Peyer's patch (tissue), 4 donors: ENCODE results near the gene SMYD4.
"Not testable (repeated sequence)": the region's sequence is repeated elsewhere in the genome, so short reads cannot be mapped to it uniquely, and the experiment has no call there.

Experiments
- CTCF ChIP-seq, 6 experiments: fragments of 450-650 bp in 4 of 6; fragments of 200-600 bp in 2 of 6; sonication (generic) in 1 of 6; IDR thresholded peaks; one replicate each; pipeline ENCODE4 v1.5.1; 2017 to 2019; ENCODE audit warnings: antibody characterized with exemption in 6 of 6, mild to moderate bottlenecking in 3 of 6, moderate library complexity in 1 of 6
- POLR2A ChIP-seq, 2 donors: fragments of 450-650 bp; IDR thresholded peaks; one replicate each; pipeline ENCODE4 v1.5.1; 2017; ENCODE audit warnings: antibody characterized with exemption in 2 of 2, mild to moderate bottlenecking in 2 of 2, moderate library complexity in 2 of 2

- TF ChIP-seq CTCF, POLR2A (IDR thresholded peaks at IDR 0.05): not testable (repeated sequence)
Observed at GRCh38 chr17:1809815-1810214, 19.9 kb downstream of the SMYD4 start.
